Loucy (cell line): ENCODE measurements around the gene SLPI.

Source experiments
- EZH2phosphoT487 ChIP-seq: fragments of 200-600 bp; IDR thresholded peaks from 2 replicates; pipeline ENCODE4 v1.6.1; 2018; ENCODE audit warnings: antibody characterized with exemption, mild to moderate bottlenecking, moderate library complexity, borderline replicate concordance
- TF ChIP-seq, protein P1 (sequence below): fragments of 200-600 bp; sonication (generic); conservative IDR thresholded peaks from 2 replicates; pipeline ENCODE4 v1.5.1; 2014; ENCODE audit warnings: mild to moderate bottlenecking, antibody characterized with exemption, low read length

DNA sequence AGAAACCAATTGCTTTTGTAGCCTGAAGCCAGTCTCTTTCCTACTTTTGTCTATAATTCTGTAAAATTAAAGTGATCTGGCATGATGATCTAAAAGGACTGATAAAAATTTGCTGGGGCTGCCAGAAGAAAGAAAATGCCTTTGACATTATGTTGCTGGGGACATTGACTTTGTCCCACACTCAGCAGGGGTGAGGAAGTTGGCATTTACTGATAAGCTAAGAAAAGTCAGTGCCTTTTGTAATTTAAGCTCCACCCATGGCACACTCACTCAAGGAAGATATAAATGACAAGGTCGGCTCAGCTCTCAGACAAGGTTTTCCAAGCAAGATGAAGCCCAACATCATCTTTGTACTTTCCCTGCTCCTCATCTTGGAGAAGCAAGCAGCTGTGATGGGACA, 47.6 kb downstream of the SLPI start, which contains the start of gene SEMG1:
- no peak for TF ChIP-seq EZH2phosphoT487
- TF ChIP-seq, protein P1, sequence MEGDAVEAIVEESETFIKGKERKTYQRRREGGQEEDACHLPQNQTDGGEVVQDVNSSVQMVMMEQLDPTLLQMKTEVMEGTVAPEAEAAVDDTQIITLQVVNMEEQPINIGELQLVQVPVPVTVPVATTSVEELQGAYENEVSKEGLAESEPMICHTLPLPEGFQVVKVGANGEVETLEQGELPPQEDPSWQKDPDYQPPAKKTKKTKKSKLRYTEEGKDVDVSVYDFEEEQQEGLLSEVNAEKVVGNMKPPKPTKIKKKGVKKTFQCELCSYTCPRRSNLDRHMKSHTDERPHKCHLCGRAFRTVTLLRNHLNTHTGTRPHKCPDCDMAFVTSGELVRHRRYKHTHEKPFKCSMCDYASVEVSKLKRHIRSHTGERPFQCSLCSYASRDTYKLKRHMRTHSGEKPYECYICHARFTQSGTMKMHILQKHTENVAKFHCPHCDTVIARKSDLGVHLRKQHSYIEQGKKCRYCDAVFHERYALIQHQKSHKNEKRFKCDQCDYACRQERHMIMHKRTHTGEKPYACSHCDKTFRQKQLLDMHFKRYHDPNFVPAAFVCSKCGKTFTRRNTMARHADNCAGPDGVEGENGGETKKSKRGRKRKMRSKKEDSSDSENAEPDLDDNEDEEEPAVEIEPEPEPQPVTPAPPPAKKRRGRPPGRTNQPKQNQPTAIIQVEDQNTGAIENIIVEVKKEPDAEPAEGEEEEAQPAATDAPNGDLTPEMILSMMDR: no peak
